Naive thymus-derived CD8-positive, alpha-beta T cell (primary cell): ENCODE measurements around the gene ASTN2. TPM values are rescaled to one million over a fixed set of nuclear protein-coding genes. Genes with fewer than 3 reads are reported as not detected.

ENCODE experiments used
- ATAC-seq, 2 donors: fragments of 150-1000 bp; cut with Tn5 transposase in 1 of 2; sonication (Bioruptor Pico), chemical (Tn5 transposase) in 1 of 2; 1 replicate in 1 of 2; 2 replicates in 1 of 2; pipeline ENCODE4 v1.10.0; 2021; ENCODE audit warnings: mild to moderate bottlenecking in 2 of 2, moderate library complexity in 2 of 2
- POLR2A ChIA-PET: fragments of 350-600 bp; sonication (Branson Sonifier 250); formaldehyde crosslinking; loops from one replicate; lab custom pipeline; 2021; ENCODE audit warnings: antibody characterized with exemption; lab: Charles Lee
- DNase-seq, 10 donors: peaks; one replicate each; pipeline versions ENCODE4 v3.0.0 to v3.0.0-alpha.2; 2020 to 2022
- H3K27ac Mint-ChIP-seq, 10 donors: one replicate each; pipeline ENCODE4 v1.8.0; 2020 to 2022; ENCODE audit warnings: mild to moderate bottlenecking in 10 of 10, mixed read lengths in 10 of 10, moderate library complexity in 4 of 10, inconsistent platforms in 1 of 10
- H3K27me3 Mint-ChIP-seq, 5 donors: one replicate each; pipeline ENCODE4 v1.8.0; 2021 to 2022; ENCODE audit warnings: mixed read lengths in 5 of 5
- H3K36me3 Mint-ChIP-seq, 3 donors: one replicate each; pipeline ENCODE4 v1.8.0; 2020 to 2022; ENCODE audit warnings: mixed read lengths in 3 of 3, mild to moderate bottlenecking in 2 of 3, inconsistent platforms in 1 of 3
- H3K4me1 Mint-ChIP-seq, 4 donors: one replicate each; pipeline ENCODE4 v1.8.0; 2021 to 2022; ENCODE audit warnings: mixed read lengths in 4 of 4
- H3K4me3 Mint-ChIP-seq, 10 donors: one replicate each; pipeline ENCODE4 v1.8.0; 2020 to 2022; ENCODE audit warnings: mild to moderate bottlenecking in 10 of 10, mixed read lengths in 10 of 10, moderate library complexity in 6 of 10, inconsistent platforms in 1 of 10
- H3K9me3 Mint-ChIP-seq, 9 donors: one replicate each; pipeline ENCODE4 v1.8.0; 2020 to 2022; ENCODE audit warnings: mixed read lengths in 9 of 9, mild to moderate bottlenecking in 3 of 9, inconsistent platforms in 1 of 9, moderate library complexity in 1 of 9
- polyA plus RNA-seq, 3 donors: library from polyadenylated mRNA; unstranded; fragments of 300-500 nt; fragmentation: Illumina TruSeq; gene quantifications; one replicate each; pipeline ENCODE4 v1.2.3, GENCODE V29; 2021
- total RNA-seq, 8 experiments: library from RNA in 2 of 8; stranded (reverse) in 2 of 8; gene quantifications; one replicate each; pipeline ENCODE4 v1.2.3 and lab custom pipeline; 2021 to 2026

The ASTN2 gene
- total and polyA plus RNA-seq, 5 experiments from 2014 or later: 1.2 to 3.8 (median 3.2) TPM

DNA sequence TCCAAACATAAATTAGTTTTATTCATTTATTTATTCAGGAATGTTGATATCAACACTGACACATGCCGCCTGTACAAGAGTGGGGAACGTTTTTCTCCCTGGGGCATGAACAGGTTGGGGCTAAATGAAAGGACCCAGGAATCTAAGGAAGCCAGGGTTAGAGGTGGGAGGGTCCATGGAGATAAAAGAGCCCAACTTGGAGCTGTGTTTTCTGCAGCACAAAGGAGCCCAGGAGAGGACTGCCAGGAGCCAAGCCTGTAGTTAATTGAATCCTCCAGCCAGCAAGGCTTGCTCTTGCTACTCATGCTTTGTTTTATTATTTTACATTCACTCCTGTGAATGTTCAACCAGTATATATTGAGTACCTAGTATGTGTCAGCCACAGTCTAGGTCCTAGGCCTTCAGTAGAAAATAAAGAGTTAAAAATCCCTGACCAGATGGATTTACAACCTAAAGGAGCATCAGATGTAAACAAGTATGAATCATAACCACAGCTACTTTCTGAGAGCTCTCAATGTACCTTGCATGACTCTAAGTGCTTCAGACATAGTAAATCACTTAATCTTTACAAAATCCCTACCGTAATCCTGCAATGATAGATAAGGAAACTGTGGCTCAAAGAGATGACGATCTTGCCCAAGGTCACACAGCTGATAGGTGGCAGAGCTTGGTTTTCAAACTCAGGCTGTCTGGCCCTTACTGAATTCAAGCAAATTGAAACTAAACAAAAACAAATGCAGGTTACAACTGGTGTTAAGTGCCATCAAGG lies 69.8 kb downstream of the ASTN2 start:
- POLR2A ChIA-PET: no interaction called here
- Mint-ChIP-seq H3K4me1 (no peaks in the 10 kb centered on the region), H3K27ac (no peak overlapping the region), H3K27me3 (peaks cover 0 to 1% (median 0%) of the 10 kb centered on the region in 5 donors), H3K36me3 (no peaks in the 10 kb centered on the region), H3K9me3 (peaks cover 0 to 9% (median 0%) of the 10 kb centered on the region in 9 donors), H3K4me3 (no peak overlapping the region)
- DNase-seq: no peak
- no peak for ATAC-seq

DNA sequence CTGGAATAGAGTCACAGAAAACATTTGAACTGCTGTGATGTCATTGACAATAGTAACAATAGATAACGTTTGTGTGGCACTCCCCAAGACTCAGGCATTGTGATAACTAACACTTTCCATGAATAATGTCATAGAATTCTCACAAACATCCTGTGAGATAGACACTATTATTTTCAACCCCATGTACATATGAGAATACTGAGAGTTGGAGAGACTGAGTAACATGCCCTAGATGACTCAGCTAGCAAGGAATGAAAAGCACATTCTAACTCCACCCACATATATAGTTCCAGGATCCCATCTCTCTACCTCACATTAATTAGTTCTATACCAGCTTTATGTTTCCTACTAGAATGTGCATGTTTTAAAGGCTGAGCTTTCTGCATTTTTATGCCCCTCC lies 71.4 kb downstream of the ASTN2 start:
- no peak for ATAC-seq
- H3K4me1 Mint-ChIP-seq: no peaks in the 10 kb centered on the region
- H3K27ac Mint-ChIP-seq: no peak overlapping the region
- peaks cover 0 to 22% (median 4%) of the 10 kb centered on the region in 9 donors for H3K9me3 Mint-ChIP-seq
- no peak overlapping the region for H3K4me3 Mint-ChIP-seq
- DNase-seq: no peak
- no peaks in the 10 kb centered on the region for H3K36me3 Mint-ChIP-seq
- peaks cover 0 to 10% (median under 1%) of the 10 kb centered on the region in 5 donors for H3K27me3 Mint-ChIP-seq
- POLR2A ChIA-PET: no interaction called here

DNA sequence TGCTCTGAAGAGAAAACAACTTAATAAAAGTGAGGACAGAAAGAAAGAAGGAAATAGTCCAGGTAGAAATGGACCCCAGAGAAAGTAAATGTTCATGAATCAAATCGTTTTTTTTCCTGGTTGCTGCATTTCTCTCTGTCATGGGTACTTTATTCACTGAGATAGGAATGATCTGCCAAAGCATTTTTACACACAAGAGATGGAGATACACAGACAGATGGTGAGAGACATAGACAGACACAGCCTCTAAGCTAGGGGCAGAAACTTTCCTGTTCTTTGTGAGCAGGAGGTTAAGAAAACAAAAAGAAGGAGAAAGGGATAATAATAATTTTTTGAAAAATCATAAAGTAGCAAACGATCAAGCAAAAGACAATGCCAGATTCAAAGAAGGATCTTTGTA lies 73.7 kb downstream of the ASTN2 start:
- Mint-ChIP-seq H3K27me3 (peaks cover 0 to 13% (median 5%) of the 10 kb centered on the region in 5 donors), H3K27ac (no peak overlapping the region), H3K9me3 (peaks cover 0 to 20% (median 6%) of the 10 kb centered on the region in 9 donors), H3K4me1 (peaks cover 0 to 2% (median 0%) of the 10 kb centered on the region in 4 donors), H3K36me3 (no peaks in the 10 kb centered on the region), H3K4me3 (no peak overlapping the region)
- ATAC-seq (no peak), DNase-seq (no peak)
- POLR2A ChIA-PET: no interaction called here

DNA sequence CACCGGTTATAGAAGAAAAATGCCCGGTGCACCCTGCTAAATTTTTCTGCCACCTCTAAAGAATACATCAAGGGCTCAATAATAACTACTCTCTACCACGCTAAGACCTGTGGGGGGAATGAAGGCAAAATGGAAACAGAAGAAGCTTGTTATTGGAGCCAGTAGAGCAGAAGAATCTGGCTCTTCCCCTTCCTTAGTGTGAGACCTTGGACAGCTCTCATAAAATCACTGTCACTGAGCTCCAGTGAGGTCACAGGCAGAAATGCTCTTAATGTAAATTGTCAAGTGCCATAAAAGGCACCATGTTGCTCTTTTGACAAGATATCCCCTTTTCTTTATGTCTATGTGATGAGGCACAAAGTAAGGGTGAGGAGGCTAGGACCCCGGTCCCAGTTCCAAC lies 74.4 kb downstream of the ASTN2 start:
- Mint-ChIP-seq H3K4me3 (no peak overlapping the region), H3K27me3 (peaks cover 0 to 13% (median 5%) of the 10 kb centered on the region in 5 donors), H3K27ac (no peak overlapping the region), H3K4me1 (peaks cover 0 to 2% (median 0%) of the 10 kb centered on the region in 4 donors), H3K9me3 (peaks cover 0 to 20% (median 4%) of the 10 kb centered on the region in 9 donors), H3K36me3 (no peaks in the 10 kb centered on the region)
- no peak for ATAC-seq
- no peak for DNase-seq
- POLR2A ChIA-PET: no interaction called here

DNA sequence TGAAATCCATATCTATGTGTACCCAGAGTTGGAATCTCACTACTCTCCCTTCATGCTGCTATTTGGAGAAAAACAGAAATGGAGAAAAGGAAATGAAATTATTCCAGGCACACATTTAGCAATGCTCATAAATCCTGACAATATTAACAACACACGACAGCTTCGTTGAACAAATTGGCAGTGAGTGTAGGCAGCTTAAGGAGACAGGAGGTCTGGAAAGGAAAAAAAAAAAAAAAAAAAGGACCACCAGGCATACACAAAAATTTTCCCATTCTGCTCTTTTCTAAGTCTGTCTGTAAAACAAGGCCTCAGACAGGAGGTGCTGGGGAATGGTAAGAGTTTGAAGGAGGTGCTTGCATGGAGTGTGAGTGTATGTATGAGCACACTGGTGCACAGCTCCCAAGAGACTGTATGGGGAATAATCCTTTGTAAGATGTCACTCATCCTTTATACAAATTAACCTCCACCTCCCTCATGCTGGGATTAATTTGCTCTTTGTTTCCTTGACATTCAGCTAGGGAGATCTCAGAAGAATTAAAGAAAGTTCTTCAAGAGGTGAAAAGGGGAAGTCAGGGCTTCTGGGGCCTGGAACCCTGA lies 78.9 kb downstream of the ASTN2 start:
- POLR2A ChIA-PET: no interaction called here
- Mint-ChIP-seq H3K9me3 (peaks cover 0 to 20% (median 6%) of the 10 kb centered on the region in 9 donors), H3K27ac (no peak overlapping the region), H3K36me3 (no peaks in the 10 kb centered on the region), H3K4me1 (peaks cover 0 to 2% (median 0%) of the 10 kb centered on the region in 4 donors), H3K4me3 (no peak overlapping the region), H3K27me3 (peaks cover 0 to 13% (median 4%) of the 10 kb centered on the region in 5 donors)
- DNase-seq (no peak), ATAC-seq (no peak)

DNA sequence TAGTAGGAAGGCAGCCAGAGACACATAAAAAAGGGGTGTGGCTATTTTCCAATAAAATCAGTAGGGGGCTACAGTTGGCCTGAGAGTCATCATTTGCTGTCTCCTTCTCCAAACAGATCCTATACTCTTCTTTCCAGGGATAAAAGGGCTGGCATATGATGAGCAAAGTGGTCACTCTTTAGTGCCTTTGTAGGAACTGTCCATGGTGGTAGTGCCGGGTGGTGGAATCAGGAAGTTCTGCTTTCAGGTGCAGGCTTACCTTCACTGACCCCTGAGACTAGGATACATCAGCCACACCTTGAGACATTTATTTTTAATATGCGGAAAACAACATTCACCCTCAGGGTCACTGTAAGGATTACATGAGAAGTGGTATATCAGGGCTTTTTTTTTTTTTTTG lies 80.8 kb downstream of the ASTN2 start:
- no peak overlapping the region for H3K4me3 Mint-ChIP-seq
- ATAC-seq (no peak), DNase-seq (no peak)
- peaks cover 0 to 10% (median 1%) of the 10 kb centered on the region in 5 donors for H3K27me3 Mint-ChIP-seq
- H3K36me3 Mint-ChIP-seq: no peaks in the 10 kb centered on the region
- peaks cover 0 to 2% (median 0%) of the 10 kb centered on the region in 4 donors for H3K4me1 Mint-ChIP-seq
- no peak overlapping the region for H3K27ac Mint-ChIP-seq
- peaks cover 0 to 14% (median 6%) of the 10 kb centered on the region in 9 donors for H3K9me3 Mint-ChIP-seq
- POLR2A ChIA-PET: no interaction called here

DNA sequence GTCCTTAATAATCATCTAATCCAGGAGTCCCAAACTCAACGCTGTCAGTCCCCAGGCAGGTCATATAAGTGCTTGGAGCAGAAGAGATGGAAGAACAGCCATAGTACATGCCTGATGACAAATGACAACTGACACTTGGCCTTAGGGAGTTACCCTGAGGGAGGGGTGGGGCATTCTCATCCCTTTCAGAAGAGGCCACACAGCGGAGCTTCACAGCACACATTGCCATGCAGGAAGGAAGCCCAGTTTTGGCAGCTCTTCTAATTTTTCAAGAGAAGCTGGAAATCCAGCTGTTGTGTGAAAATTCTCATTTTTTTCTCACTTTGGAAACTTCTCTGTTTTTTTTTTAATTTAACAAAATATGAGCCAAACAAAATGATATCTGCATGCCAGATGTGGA lies 89.0 kb downstream of the ASTN2 start:
- Mint-ChIP-seq H3K9me3 (peaks cover 0 to 9% (median 3%) of the 10 kb centered on the region in 9 donors), H3K27ac (no peak overlapping the region)

DNA sequence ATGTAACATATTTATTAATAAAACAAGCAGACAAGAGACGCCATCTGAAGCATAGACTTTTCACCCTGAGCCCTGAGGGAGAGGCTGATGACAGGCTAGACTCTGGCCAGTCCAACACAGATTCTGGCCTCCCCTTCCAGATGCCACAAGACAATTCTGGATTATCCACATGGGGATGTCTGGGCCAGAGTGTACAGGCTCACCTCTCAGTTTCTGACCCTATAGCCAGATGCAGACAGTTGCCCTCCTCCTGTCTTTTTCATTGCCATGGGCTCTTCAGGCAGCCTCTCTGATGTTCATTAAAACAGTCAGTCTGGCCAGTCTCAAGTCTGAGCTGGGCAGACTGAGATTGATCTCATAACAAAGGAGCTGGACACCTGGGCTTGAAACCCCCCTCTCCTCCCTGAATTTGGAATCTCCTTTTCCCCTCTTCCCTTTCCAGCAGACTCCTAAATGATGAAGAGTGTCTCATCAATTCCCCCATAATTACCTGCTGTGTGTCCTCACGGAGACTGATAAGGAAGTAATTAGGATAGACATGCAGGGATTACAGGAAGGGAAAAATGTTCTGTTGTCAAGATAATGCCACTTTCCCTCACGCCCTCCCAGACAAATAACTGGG lies 89.6 kb downstream of the ASTN2 start:
- Mint-ChIP-seq H3K27me3 (peaks cover 1 to 11% (median 3%) of the 10 kb centered on the region in 5 donors), H3K36me3 (no peaks in the 10 kb centered on the region), H3K27ac (no peak overlapping the region), H3K4me1 (no peaks in the 10 kb centered on the region), H3K9me3 (peaks cover 0 to 9% (median 3%) of the 10 kb centered on the region in 9 donors), H3K4me3 (no peak overlapping the region)
- ATAC-seq: no peak
- POLR2A ChIA-PET: no interaction called here
- no peak for DNase-seq

More for the DNA sequence above, 89.0 kb downstream of the ASTN2 start:
- H3K4me1 Mint-ChIP-seq: no peaks in the 10 kb centered on the region
- H3K36me3 Mint-ChIP-seq: no peaks in the 10 kb centered on the region
- DNase-seq (no peak), ATAC-seq (no peak)
- no peak overlapping the region for H3K4me3 Mint-ChIP-seq
- POLR2A ChIA-PET: no interaction called here
- peaks cover 1 to 11% (median 3%) of the 10 kb centered on the region in 5 donors for H3K27me3 Mint-ChIP-seq

DNA sequence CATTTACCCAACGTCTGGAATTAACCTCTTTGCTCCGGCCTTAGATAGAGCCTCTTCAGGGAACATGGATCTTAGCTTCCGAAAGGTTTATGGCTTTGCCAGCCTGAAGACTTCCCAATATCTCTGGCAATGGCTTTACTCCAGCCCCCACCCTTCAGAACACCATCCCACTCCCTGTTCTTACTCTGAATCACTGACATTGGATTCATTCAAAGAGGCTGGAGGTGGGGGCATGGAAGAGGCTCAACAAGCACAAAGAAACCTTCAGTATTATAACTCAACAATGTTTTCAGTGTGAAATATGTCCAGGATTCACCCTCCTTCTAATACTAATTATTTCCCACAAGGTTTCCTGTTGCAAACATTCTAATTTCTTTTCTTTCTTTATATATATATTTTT lies 91.5 kb downstream of the ASTN2 start:
- H3K27ac Mint-ChIP-seq: no peak overlapping the region
- no peaks in the 10 kb centered on the region for H3K4me1 Mint-ChIP-seq
- ATAC-seq (no peak), DNase-seq (no peak)
- H3K27me3 Mint-ChIP-seq: peaks cover 0 to 11% (median 3%) of the 10 kb centered on the region in 5 donors
- no peak overlapping the region for H3K4me3 Mint-ChIP-seq
- no peaks in the 10 kb centered on the region for H3K36me3 Mint-ChIP-seq
- POLR2A ChIA-PET: no interaction called here
- peaks cover 0 to 9% (median 2%) of the 10 kb centered on the region in 9 donors for H3K9me3 Mint-ChIP-seq

DNA sequence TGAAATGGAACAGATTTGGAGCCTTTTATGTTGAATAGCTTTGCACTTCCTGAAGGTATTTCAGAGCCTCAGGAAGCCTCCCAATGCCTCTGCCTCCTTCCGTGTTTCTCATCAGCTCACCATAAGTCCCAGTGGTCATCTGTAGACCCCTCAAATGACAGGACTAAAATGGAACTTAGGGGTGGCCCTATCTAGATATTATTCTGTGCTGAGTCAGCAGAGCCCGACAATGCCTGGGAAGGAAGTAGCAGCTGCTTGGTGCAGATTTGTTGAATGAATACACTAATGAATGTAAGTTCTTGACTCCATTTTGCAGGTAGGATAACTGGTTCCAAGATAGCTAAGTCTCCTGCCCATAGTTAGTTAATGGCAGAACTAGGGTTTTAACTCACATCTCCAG lies 97.7 kb downstream of the ASTN2 start:
- Mint-ChIP-seq H3K9me3 (peaks cover 0 to 2% (median 0%) of the 10 kb centered on the region in 9 donors), H3K27ac (no peak overlapping the region), H3K4me1 (no peaks in the 10 kb centered on the region), H3K36me3 (no peaks in the 10 kb centered on the region), H3K27me3 (peaks cover 0 to 6% (median 2%) of the 10 kb centered on the region in 5 donors), H3K4me3 (no peak overlapping the region)
- no peak for DNase-seq
- no peak for ATAC-seq
- POLR2A ChIA-PET: no interaction called here

DNA sequence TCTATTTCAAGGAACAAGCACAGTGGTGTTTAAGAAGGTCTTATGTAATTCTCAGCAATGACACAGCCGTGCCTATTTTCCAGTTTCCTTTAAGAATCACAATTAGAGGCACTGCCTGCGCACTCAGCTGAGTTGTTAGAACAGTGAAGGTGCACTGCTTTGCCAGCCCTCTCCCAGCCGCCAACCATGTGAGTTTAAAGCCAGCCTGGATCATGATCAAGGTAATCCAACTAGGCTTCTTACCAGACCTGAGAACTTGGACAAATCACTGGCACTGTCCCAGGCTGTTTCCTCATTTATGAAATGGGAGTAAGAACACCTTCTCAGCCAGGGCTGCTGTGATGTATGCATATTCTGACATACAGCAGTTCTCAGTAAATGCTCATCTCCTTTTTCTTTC lies 99.6 kb downstream of the ASTN2 start:
- no peak overlapping the region for H3K4me3 Mint-ChIP-seq
- H3K4me1 Mint-ChIP-seq: no peaks in the 10 kb centered on the region
- peaks cover 0 to 10% (median 3%) of the 10 kb centered on the region in 5 donors for H3K27me3 Mint-ChIP-seq
- peaks cover 0 to 3% (median 0%) of the 10 kb centered on the region in 9 donors for H3K9me3 Mint-ChIP-seq
- DNase-seq: no peak
- POLR2A ChIA-PET: no interaction called here
- H3K36me3 Mint-ChIP-seq: no peaks in the 10 kb centered on the region
- no peak for ATAC-seq
- H3K27ac Mint-ChIP-seq: no peak overlapping the region

DNA sequence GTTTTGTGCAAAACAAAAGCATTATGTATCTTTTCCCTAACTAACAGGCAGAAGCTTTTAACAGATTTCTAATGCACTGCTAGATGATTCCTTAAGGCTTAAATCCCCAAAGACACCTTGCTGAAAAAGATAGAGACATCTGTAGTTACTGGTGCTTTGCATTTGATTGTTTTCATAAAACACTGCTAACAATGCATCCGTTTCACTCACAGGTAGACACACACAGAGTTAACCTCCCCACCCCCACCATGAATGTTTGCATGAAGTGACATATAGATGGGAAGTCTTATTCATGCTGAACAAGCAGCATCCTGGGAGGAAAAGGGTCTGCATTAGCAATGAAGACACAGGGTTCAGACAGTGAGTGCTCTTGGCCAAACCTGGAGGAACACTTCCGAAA lies 100.9 kb downstream of the ASTN2 start:
- peaks cover 0 to 10% (median 5%) of the 10 kb centered on the region in 5 donors for H3K27me3 Mint-ChIP-seq
- ATAC-seq (no peak), DNase-seq (no peak)
- H3K36me3 Mint-ChIP-seq: no peaks in the 10 kb centered on the region
- no peak overlapping the region for H3K4me3 Mint-ChIP-seq
- H3K27ac Mint-ChIP-seq: no peak overlapping the region
- POLR2A ChIA-PET: no interaction called here
- H3K9me3 Mint-ChIP-seq: peaks cover 0 to 3% (median 0%) of the 10 kb centered on the region in 9 donors
- no peaks in the 10 kb centered on the region for H3K4me1 Mint-ChIP-seq

DNA sequence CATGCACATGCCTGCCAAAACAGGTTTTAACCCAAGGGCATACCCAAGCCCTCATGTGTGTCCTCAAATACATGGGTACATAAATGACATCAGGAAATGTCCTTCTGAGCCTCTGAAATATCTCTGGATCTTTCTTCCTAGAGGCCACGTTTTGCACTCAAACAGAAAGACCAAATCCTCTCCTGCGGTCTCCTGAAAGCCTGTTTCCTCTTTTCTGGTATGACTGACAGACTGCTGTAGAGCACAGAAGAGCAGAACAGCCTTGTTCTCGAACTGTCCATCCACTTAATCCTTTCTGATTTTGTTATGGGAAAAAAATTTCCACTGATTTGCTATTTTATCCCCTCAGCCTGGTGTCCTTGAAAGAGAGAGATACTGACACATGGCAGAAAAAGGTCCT lies 107.2 kb downstream of the ASTN2 start:
- H3K36me3 Mint-ChIP-seq: no peaks in the 10 kb centered on the region
- peaks cover 1 to 21% (median 7%) of the 10 kb centered on the region in 5 donors for H3K27me3 Mint-ChIP-seq
- POLR2A ChIA-PET: no interaction called here
- H3K9me3 Mint-ChIP-seq: peaks cover 0 to 11% (median 0%) of the 10 kb centered on the region in 9 donors
- H3K4me1 Mint-ChIP-seq: no peaks in the 10 kb centered on the region
- no peak for ATAC-seq
- no peak for DNase-seq
- no peak overlapping the region for H3K27ac Mint-ChIP-seq
- H3K4me3 Mint-ChIP-seq: no peak overlapping the region
